HG03575 (cell line): Measurements from ENCODE around the gene S100A8.

Experiments
- ATAC-seq: cut with Tn5 transposase; IDR thresholded peaks from one replicate; pipeline ENCODE4 v1.9.1; 2021; ENCODE audit not compliant: unreplicated experiment, insufficient number of reproducible peaks, low FRiP score; ENCODE audit errors: extremely low read depth

S100A8 gene

DNA sequence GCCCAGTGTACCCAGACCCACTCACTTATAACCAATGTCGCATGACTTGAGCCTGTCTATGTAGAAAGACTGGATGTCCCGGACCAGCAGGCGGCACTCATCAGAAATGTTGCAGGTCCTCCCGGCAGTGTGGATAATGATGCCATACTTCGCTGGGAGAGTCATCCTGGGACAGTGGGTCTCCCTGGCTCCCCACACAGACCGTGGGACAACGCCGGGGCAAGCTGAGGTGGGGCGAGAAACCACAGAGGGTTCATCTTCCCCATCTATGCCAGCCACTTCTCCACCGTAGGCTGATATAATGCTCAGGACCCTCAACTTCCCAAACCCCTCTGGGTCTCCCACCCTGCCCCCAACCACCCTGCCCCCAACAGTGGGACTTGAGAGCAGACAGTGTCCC lies 50.5 kb downstream of the S100A8 start:
- no peak for ATAC-seq
